Activated naive CD4-positive, alpha-beta T cell treated with anti-CD3 and anti-CD28 coated beads, Interleukin-2, amount 10 ng/mL, durations not matched to agents 7 days and 5 days (primary cell): ENCODE measurements around the gene SEMA4D.

ENCODE experiments used
- CTCF ChIA-PET: fragments of 350-600 bp; sonication (Branson Sonifier 250); formaldehyde crosslinking; loops from one replicate; lab custom pipeline; 2021; ENCODE audit warnings: antibody characterized with exemption; lab: Charles Lee
- DNase-seq: peaks from one replicate; pipeline ENCODE4 v3.0.0-alpha.2; 2020
- H3K27ac Mint-ChIP-seq: one replicate; pipeline ENCODE4 v1.8.0; 2021; ENCODE audit warnings: mild to moderate bottlenecking, moderate library complexity, mixed read lengths
- H3K27me3 Mint-ChIP-seq: one replicate; pipeline ENCODE4 v1.8.0; 2021; ENCODE audit warnings: mild to moderate bottlenecking, mixed read lengths
- H3K36me3 Mint-ChIP-seq: one replicate; pipeline ENCODE4 v1.8.0; 2021; ENCODE audit warnings: mixed read lengths
- H3K4me1 Mint-ChIP-seq: one replicate; pipeline ENCODE4 v1.8.0; 2021; ENCODE audit warnings: mixed read lengths
- H3K4me3 Mint-ChIP-seq: one replicate; pipeline ENCODE4 v1.8.0; 2021; ENCODE audit warnings: mild to moderate bottlenecking, moderate library complexity, mixed read lengths
- H3K9me3 Mint-ChIP-seq: one replicate; pipeline ENCODE4 v1.8.0; 2021; ENCODE audit warnings: mixed read lengths

Gene SEMA4D

GRCh38 chr9:89446261-89446960, 51.5 kb downstream of the SEMA4D start:
- CTCF ChIA-PET = no interaction called here
- Mint-ChIP-seq H3K27me3 (no peaks in the 10 kb centered on the region), H3K36me3 (peaks cover 62% of the 10 kb centered on the region), H3K27ac (peak overlapping the region; percentile 60), H3K4me1 (peaks cover 92% of the 10 kb centered on the region), H3K9me3 (no peaks in the 10 kb centered on the region), H3K4me3 (no peak overlapping the region)
- no peak for DNase-seq

- Mint-ChIP-seq H3K4me3 (no peak overlapping the region), H3K27me3 (no peaks in the 10 kb centered on the region), H3K4me1 (peaks cover 92% of the 10 kb centered on the region), H3K27ac (peak overlapping the region; percentile 60), H3K36me3 (peaks cover 60% of the 10 kb centered on the region), H3K9me3 (no peaks in the 10 kb centered on the region)
- no peak for DNase-seq
- CTCF ChIA-PET = no interaction called here
Observed at GRCh38 chr9:89445801-89446251, 52.1 kb downstream of the SEMA4D start.

DNA sequence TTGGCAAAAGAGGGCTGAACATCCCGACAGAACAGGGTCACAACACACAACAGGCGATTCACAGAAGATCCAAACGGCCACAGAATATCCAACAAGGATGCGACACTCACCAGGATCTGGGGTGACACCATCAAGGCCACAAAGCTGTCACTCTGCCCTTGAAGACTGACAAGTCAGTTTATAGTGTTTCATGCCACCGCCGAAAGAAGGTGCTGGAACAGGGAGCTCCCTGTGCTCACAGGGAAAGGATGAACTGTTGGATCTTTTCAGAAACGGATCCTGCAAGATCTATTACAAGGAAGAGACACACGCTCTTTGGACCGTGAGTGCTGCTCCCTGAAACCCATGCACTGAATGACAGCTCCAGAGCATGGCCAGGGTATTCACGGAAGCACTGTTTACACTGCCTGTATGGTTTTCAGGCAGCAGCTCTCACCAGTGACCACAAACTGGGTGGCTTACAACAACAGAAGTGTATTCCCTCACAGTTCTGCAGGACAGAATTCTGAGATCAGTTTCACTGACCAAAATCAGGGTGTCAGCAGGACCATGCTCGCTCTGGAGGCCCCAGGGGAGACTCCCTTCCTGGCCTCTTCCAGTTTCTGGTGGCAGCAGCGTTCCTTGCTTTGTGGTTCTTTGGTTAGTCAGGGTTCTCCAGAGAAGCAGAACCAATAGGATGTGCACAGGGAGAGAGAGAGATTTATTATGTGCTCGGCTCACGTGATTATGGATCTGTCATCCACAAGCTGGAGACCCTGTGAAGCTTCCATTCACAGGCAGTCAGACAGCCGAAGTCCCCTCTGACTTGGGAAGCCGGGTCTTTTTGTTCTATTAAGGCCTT, 52.8 kb downstream of the SEMA4D start:
- Mint-ChIP-seq H3K4me3 (no peak overlapping the region), H3K27me3 (no peaks in the 10 kb centered on the region), H3K27ac (peak overlapping the region; percentile 85), H3K9me3 (no peaks in the 10 kb centered on the region), H3K36me3 (peaks cover 61% of the 10 kb centered on the region), H3K4me1 (peaks cover 92% of the 10 kb centered on the region)
- CTCF ChIA-PET = interaction anchor here (1.0 to 1.4 kb wide), 3 partner anchors 15 to 104 kb away, joined by 3 to 6 read pairs (median 3); no protein-coding TSS in a partner anchor
- no peak for DNase-seq

- H3K9me3 Mint-ChIP-seq = no peaks in the 10 kb centered on the region
- CTCF ChIA-PET = interaction anchor here (1.0 to 1.4 kb wide), 3 partner anchors 14 to 105 kb away, joined by 3 to 6 read pairs (median 3); no protein-coding TSS in a partner anchor
- no peaks in the 10 kb centered on the region for H3K27me3 Mint-ChIP-seq
- H3K27ac Mint-ChIP-seq = peak overlapping the region; percentile 85
- DNase-seq = peak; percentile 67
- peaks cover 57% of the 10 kb centered on the region for H3K36me3 Mint-ChIP-seq
- peaks cover 92% of the 10 kb centered on the region for H3K4me1 Mint-ChIP-seq
- no peak overlapping the region for H3K4me3 Mint-ChIP-seq
Observed at GRCh38 chr9:89444274-89444673, 53.6 kb downstream of the SEMA4D start.

- Mint-ChIP-seq H3K36me3 (peaks cover 49% of the 10 kb centered on the region), H3K4me3 (no peak overlapping the region), H3K27ac (peak overlapping the region; percentile 60), H3K27me3 (no peaks in the 10 kb centered on the region), H3K9me3 (no peaks in the 10 kb centered on the region), H3K4me1 (peaks cover 90% of the 10 kb centered on the region)
- no peak for DNase-seq
- CTCF ChIA-PET = interaction anchor here (1.7 to 1.9 kb wide), 2 partner anchors 14 to 106 kb away, joined by 4 to 5 read pairs; no protein-coding TSS in a partner anchor
Observed at GRCh38 chr9:89442981-89443814, 54.7 kb downstream of the SEMA4D start.

DNA sequence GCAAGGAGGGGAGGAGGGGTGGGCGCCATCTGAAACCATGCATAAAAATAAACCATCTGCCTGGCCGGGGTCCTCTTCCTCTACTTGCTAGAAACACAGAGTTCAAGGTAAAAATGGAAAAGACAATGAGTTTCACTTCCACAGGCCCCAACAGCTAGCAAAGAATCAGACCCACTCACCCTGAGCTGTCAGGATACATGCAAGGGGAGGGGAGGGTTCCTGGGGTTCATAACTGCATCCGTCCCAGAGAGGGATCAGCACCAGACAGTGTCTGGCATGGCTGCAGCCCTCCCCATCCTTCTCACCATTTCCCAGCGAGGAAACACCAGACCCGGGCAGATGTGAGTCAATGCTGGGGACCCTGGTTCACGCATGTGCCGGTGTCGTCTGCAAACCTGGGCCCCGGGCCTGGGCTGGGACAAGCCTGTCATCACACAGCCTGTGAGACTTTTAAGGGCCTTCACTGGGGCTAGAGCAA, 55.4 kb downstream of the SEMA4D start:
- no peak for DNase-seq
- H3K9me3 Mint-ChIP-seq = no peaks in the 10 kb centered on the region
- no peaks in the 10 kb centered on the region for H3K27me3 Mint-ChIP-seq
- peak overlapping the region; percentile 60 for H3K27ac Mint-ChIP-seq
- CTCF ChIA-PET = interaction anchor here (1.7 to 1.9 kb wide), 2 partner anchors 13 to 106 kb away, joined by 4 to 5 read pairs; no protein-coding TSS in a partner anchor
- peaks cover 92% of the 10 kb centered on the region for H3K4me1 Mint-ChIP-seq
- H3K4me3 Mint-ChIP-seq = no peak overlapping the region
- peaks cover 54% of the 10 kb centered on the region for H3K36me3 Mint-ChIP-seq

- H3K9me3 Mint-ChIP-seq = no peaks in the 10 kb centered on the region
- H3K36me3 Mint-ChIP-seq = peaks cover 53% of the 10 kb centered on the region
- H3K4me3 Mint-ChIP-seq = no peak overlapping the region
- DNase-seq = no peak
- CTCF ChIA-PET = interaction anchor here (1.7 to 1.9 kb wide), 2 partner anchors 13 to 107 kb away, joined by 4 to 5 read pairs; no protein-coding TSS in a partner anchor
- no peak overlapping the region for H3K27ac Mint-ChIP-seq
- H3K4me1 Mint-ChIP-seq = peaks cover 92% of the 10 kb centered on the region
- no peaks in the 10 kb centered on the region for H3K27me3 Mint-ChIP-seq
Observed at GRCh38 chr9:89441986-89442385, 55.9 kb downstream of the SEMA4D start.

GRCh38 chr9:89441655-89441970, 56.3 kb downstream of the SEMA4D start:
- peaks cover 50% of the 10 kb centered on the region for H3K36me3 Mint-ChIP-seq

DNA sequence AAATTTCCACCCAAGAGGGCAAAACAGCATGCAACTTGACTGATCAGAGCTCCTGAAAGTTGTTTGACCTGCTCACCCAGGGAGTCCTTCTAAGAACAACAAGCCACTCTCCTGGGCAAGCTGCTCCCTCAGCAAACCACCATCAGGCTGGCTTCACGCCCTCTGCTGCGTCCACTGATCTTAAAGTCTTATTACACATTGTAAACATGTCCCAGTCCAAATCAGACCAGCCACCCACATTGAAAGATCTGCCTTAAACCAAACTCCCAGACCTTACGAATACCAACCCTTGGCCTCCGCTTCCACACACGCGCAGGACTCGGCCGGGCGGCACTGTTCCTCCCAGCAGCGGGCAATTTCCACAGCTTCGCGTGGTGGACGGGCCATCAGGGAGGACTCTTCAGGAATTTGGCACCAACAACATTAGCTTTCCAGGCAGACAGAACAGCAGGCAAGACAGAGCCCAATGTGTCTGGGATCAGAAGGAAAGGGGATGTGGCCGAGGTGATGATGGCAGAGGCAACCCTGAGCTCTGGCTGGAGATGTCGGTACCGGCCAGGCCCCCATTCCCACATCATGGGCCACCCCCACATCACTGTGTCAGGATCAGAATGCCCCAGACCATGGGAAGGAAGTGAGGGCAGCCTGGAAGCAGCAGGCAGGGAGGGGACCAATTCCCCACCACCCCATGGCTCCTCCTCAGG, 56.8 kb downstream of the SEMA4D start:
- DNase-seq = no peak
- H3K27ac Mint-ChIP-seq = peak overlapping the region; percentile 86
- H3K4me1 Mint-ChIP-seq = peaks cover 94% of the 10 kb centered on the region
- no peaks in the 10 kb centered on the region for H3K9me3 Mint-ChIP-seq
- peaks cover 48% of the 10 kb centered on the region for H3K36me3 Mint-ChIP-seq
- H3K27me3 Mint-ChIP-seq = no peaks in the 10 kb centered on the region
- CTCF ChIA-PET = interaction anchor here (0.6 to 3.2 kb wide), 4 partner anchors 10 to 104 kb away, joined by 3 to 15 read pairs (median 4); no protein-coding TSS in a partner anchor
- no peak overlapping the region for H3K4me3 Mint-ChIP-seq

More at GRCh38 chr9:89441655-89441970, 56.3 kb downstream of the SEMA4D start:
- CTCF ChIA-PET = interaction anchor here (1.7 kb wide), 1 partner anchor 12 kb away, joined by 5 read pairs; no protein-coding TSS in a partner anchor
- Mint-ChIP-seq H3K27me3 (no peaks in the 10 kb centered on the region), H3K27ac (peak overlapping the region; percentile 55), H3K4me3 (no peak overlapping the region), H3K9me3 (no peaks in the 10 kb centered on the region), H3K4me1 (peaks cover 92% of the 10 kb centered on the region)
- DNase-seq = no peak

- CTCF ChIA-PET = interaction anchor here (0.8 to 3.2 kb wide), 2 partner anchors 9 to 11 kb away, joined by 3 to 15 read pairs; no protein-coding TSS in a partner anchor
- no peaks in the 10 kb centered on the region for H3K9me3 Mint-ChIP-seq
- peaks cover 94% of the 10 kb centered on the region for H3K4me1 Mint-ChIP-seq
- peak overlapping the region; percentile 86 for H3K27ac Mint-ChIP-seq
- H3K27me3 Mint-ChIP-seq = no peaks in the 10 kb centered on the region
- no peak overlapping the region for H3K4me3 Mint-ChIP-seq
- H3K36me3 Mint-ChIP-seq = peaks cover 45% of the 10 kb centered on the region
- no peak for DNase-seq
Observed at GRCh38 chr9:89440548-89440947, 57.4 kb downstream of the SEMA4D start.

- no peaks in the 10 kb centered on the region for H3K27me3 Mint-ChIP-seq
- no peak for DNase-seq
- H3K9me3 Mint-ChIP-seq = no peaks in the 10 kb centered on the region
- H3K4me1 Mint-ChIP-seq = peaks cover 94% of the 10 kb centered on the region
- CTCF ChIA-PET = interaction anchor here (0.8 to 3.2 kb wide), 3 partner anchors 9 to 44 kb away, joined by 3 to 15 read pairs (median 3); no protein-coding TSS in a partner anchor
- peaks cover 44% of the 10 kb centered on the region for H3K36me3 Mint-ChIP-seq
- no peak overlapping the region for H3K4me3 Mint-ChIP-seq
- H3K27ac Mint-ChIP-seq = peak overlapping the region; percentile 81
Observed at GRCh38 chr9:89440046-89440445, 57.9 kb downstream of the SEMA4D start.

DNA sequence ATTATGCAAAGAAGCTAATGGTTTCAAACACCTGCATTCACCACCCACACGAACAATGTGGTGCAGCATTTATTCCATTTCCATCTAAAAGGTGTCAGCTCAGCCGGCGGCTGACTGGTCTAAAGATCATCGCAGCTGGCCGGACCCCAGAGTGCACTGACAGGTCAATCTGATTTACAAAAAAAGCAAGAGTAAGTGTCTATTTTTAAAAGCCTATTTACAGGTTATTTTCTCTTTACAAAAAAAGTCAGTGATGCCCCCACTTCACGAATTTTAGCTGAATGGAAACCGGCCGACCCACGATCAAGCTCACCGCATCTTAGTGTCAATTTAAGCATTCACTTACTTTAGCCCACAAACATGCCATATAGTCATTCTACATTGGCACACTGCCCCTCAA, 58.3 kb downstream of the SEMA4D start:
- Mint-ChIP-seq H3K4me1 (peaks cover 92% of the 10 kb centered on the region), H3K27ac (peak overlapping the region; percentile 81), H3K4me3 (no peak overlapping the region), H3K36me3 (peaks cover 43% of the 10 kb centered on the region), H3K27me3 (no peaks in the 10 kb centered on the region), H3K9me3 (no peaks in the 10 kb centered on the region)
- CTCF ChIA-PET = interaction anchor here (0.8 to 3.2 kb wide), 3 partner anchors 10 to 109 kb away, joined by 3 to 15 read pairs (median 4); no protein-coding TSS in a partner anchor
- no peak for DNase-seq
